Ishikawa (cell line): ENCODE measurements around the gene SH3TC2.

Experiments used
- CEBPB ChIP-seq: IDR thresholded peaks from 2 replicates; pipeline ENCODE4 v1.6.1; 2012
- CREB1 ChIP-seq: IDR thresholded peaks from 2 replicates; pipeline ENCODE4 v1.6.1; 2012; ENCODE audit warnings: low read depth
- EGR1 ChIP-seq: IDR thresholded peaks from 2 replicates; pipeline ENCODE4 v1.6.1; 2012
- EP300 ChIP-seq: IDR thresholded peaks from 2 replicates; pipeline ENCODE4 v1.6.1; 2012; ENCODE audit warnings: borderline replicate concordance
- FOXM1 ChIP-seq: IDR thresholded peaks from 2 replicates; pipeline ENCODE4 v1.6.1; 2012; ENCODE audit warnings: low read depth, borderline replicate concordance
- MAX ChIP-seq: IDR thresholded peaks from 2 replicates; pipeline ENCODE4 v1.6.1; 2012
- NFIC ChIP-seq: IDR thresholded peaks from 2 replicates; pipeline ENCODE4 v1.6.1; 2012
- RAD21 ChIP-seq: IDR thresholded peaks from 2 replicates; pipeline ENCODE4 v1.6.1; 2012; ENCODE audit warnings: low read depth
- REST ChIP-seq: IDR thresholded peaks from 2 replicates; pipeline ENCODE4 v1.6.1; 2012; ENCODE audit warnings: low read depth, mild to moderate bottlenecking
- TAF1 ChIP-seq: IDR thresholded peaks from 2 replicates; pipeline ENCODE4 v1.6.1; 2012; ENCODE audit warnings: low read depth, mild to moderate bottlenecking
- TCF12 ChIP-seq: IDR thresholded peaks from 2 replicates; pipeline ENCODE4 v1.6.1; 2012; ENCODE audit warnings: low read depth
- TEAD4 ChIP-seq: IDR thresholded peaks from 2 replicates; pipeline ENCODE4 v1.6.1; 2012
- USF1 ChIP-seq: IDR thresholded peaks from 2 replicates; pipeline ENCODE4 v1.6.1; 2012
- YY1 ChIP-seq: IDR thresholded peaks from 2 replicates; pipeline ENCODE4 v1.6.1; 2012; ENCODE audit warnings: low read depth
- ZBTB7A ChIP-seq: IDR thresholded peaks from 2 replicates; pipeline ENCODE4 v1.6.1; 2012; ENCODE audit warnings: low read depth

Gene SH3TC2

GRCh38 chr5:149001162-149001561 is 61.7 kb downstream of the SH3TC2 start:
- no peak for TF ChIP-seq TEAD4
- TF ChIP-seq NFIC, result no peak

GRCh38 chr5:148999741-149000140 is 63.1 kb downstream of the SH3TC2 start:
- TF ChIP-seq ZBTB7A (no peak), REST (no peak), CEBPB (no peak), TCF12 (no peak), YY1 (no peak)

- TF ChIP-seq ZBTB7A (no peak), CEBPB (no peak), YY1 (no peak), RAD21 (peak; percentile 81), EGR1 (no peak), TCF12 (no peak), TAF1 (no peak), USF1 (peak; percentile 67), CREB1 (no peak), MAX (peak; percentile 27; the same call in 1 of the 2 replicates), TEAD4 (no peak), FOXM1 (no peak), NFIC (no peak), REST (no peak), EP300 (no peak)
These were observed 64.6 kb downstream of the SH3TC2 start for GRCh38 chr5:148998174-148998797.

- no peak for TF ChIP-seq REST
- TF ChIP-seq EP300, result no peak
- no peak for TF ChIP-seq TAF1
- TF ChIP-seq CREB1, result no peak
- TF ChIP-seq FOXM1, result no peak
- TF ChIP-seq YY1, result no peak
- no peak for TF ChIP-seq TEAD4
- TF ChIP-seq USF1, result no peak
- no peak for TF ChIP-seq NFIC
- TF ChIP-seq CEBPB, result no peak
- no peak for TF ChIP-seq TCF12
These were observed 66.6 kb downstream of the SH3TC2 start for GRCh38 chr5:148996270-148996669.

GRCh38 chr5:148995791-148996190 is 67.1 kb downstream of the SH3TC2 start:
- TF ChIP-seq CREB1 (no peak), USF1 (no peak), EP300 (no peak), ZBTB7A (no peak), MAX (no peak), RAD21 (no peak), CEBPB (no peak), REST (no peak), TAF1 (no peak), TCF12 (no peak), NFIC (no peak), TEAD4 (no peak)
